ENCODE data around the gene MAPKAPK3. TPM values are rescaled to one million over a fixed set of nuclear protein-coding genes. Genes with fewer than 3 reads are reported as not detected.

The MAPKAPK3 gene
- total RNA-seq (2014; rRNA removed; shearing (Covaris generic)) = 45.7 and 50.8 TPM in 2 replicates

GRCh38 chr3:50617096-50617791, at the start of gene MAPKAPK3:
Gene MAPKAPK3 (plus strand): TSS chr3:50617151. CDS start chr3:50617566, 415 bp downstream.

GRCh38 chr3:50567386-50568167, 49.4 kb upstream of the MAPKAPK3 start, which contains the start of gene C3orf18:
Gene C3orf18 (minus strand): TSS chr3:50567747. CDS start chr3:50565699, 2,048 bp downstream.

GRCh38 chr3:50568947-50569749, 47.8 kb upstream of the MAPKAPK3 start, which contains the start of gene HEMK1:
Gene HEMK1 (plus strand): TSS chr3:50569522. CDS start chr3:50571105, 1,583 bp downstream.

GRCh38 chr3:50611464-50612233, 5.3 kb upstream of the MAPKAPK3 start, which contains the start of gene CISH:
Gene CISH (minus strand): TSS chr3:50611774. CDS start chr3:50611650, 124 bp downstream.

GRCh38 chr3:50674349-50675178, 57.6 kb downstream of the MAPKAPK3 start, which contains the start of gene DOCK3:
Gene DOCK3 (plus strand): TSS chr3:50674927. CDS start chr3:50675264, 337 bp downstream.

Small RNAs within 50 kb of the gene (small RNA-seq; reads per million reads assigned to genes)
- gene MIR4787 (not detected), gene PPIAP69 (not detected)

Other genes starting within 250 kb of the MAPKAPK3 start
- gene CACNA2D2, start 113.5 kb upstream of the MAPKAPK3 start, total RNA-seq (2014; rRNA removed; shearing (Covaris generic)) = not detected in 2 replicates
- 5.9 and 6.5 TPM in 2 replicates for gene C3orf18, start 49.4 kb upstream of the MAPKAPK3 start, total RNA-seq (2014; rRNA removed; shearing (Covaris generic))
- 18.3 and 20.5 TPM in 2 replicates for gene HEMK1, start 47.6 kb upstream of the MAPKAPK3 start, total RNA-seq (2014; rRNA removed; shearing (Covaris generic))
- 0.80 and 1.1 TPM in 2 replicates for gene CISH, start 5.4 kb upstream of the MAPKAPK3 start, total RNA-seq (2014; rRNA removed; shearing (Covaris generic))
- gene DOCK3, start 57.8 kb downstream of the MAPKAPK3 start, total RNA-seq (2014; rRNA removed; shearing (Covaris generic)) = 0.21 and 0.26 TPM in 2 replicates